ENCODE data around the gene NCR2. TPM values are rescaled to one million over a fixed set of nuclear protein-coding genes. Genes with fewer than 3 reads are reported as not detected.

The NCR2 gene
- total and polyA plus RNA-seq, 2 of the 13 experiments (the other 11 are each of a cell fraction or from before 2014, with no cell fraction given): not detected

DNA sequence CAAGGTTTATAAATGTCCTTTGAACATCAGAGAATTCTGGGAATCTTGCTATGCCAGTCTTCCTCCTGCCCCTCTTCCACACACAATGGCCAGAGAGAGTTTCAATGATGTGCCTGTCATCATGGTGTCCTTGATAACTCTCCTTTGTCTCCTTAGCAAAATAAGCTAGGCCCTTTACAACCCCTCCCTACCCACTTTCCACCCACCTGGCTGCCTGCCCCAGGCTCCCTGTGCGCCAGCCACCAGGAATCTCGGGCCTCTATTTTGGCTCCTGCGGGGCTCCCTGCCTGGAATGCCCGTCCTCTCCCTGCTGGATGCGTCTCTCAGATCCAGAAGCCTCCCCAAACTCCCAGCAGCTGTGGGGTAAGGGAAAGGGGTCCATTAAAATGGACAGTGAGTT lies 60.9 kb downstream of the NCR2 start:
- CTCF ChIA-PET (ENCODE audit: low intra/inter-chr PET ratio, low total read pairs): no interaction called here

More for the DNA sequence above, 60.9 kb downstream of the NCR2 start:
- H3K9ac ChIP-seq (ENCODE audit: insufficient read depth, low read depth, low read length): no peak overlapping the region
- H3K27ac ChIP-seq (ENCODE audit: extremely low read length, insufficient read depth, low read length): no peak overlapping the region
- TF ChIP-seq ZNF343 (CRISPR knock-in tag; IDR thresholded peaks at IDR 0.05) (no peak), CREM (IDR thresholded peaks at IDR 0.05) (no peak), CREM (CRISPR knock-in tag; IDR thresholded peaks at IDR 0.05) (no peak), ZNF724P (CRISPR knock-in tag; IDR thresholded peaks at IDR 0.05; ENCODE audit: borderline replicate concordance) (no peak), MBNL3 (CRISPR knock-in tag; conservative IDR thresholded peaks at IDR 0.05) (no peak), FOXC1 (CRISPR knock-in tag; IDR thresholded peaks at IDR 0.05; ENCODE audit: borderline replicate concordance) (no peak), KLF11 (CRISPR knock-in tag; IDR thresholded peaks at IDR 0.05) (no peak), ARNT2 (CRISPR knock-in tag; IDR thresholded peaks at IDR 0.05; ENCODE audit: low read depth) (no peak), SNAPC2 (CRISPR knock-in tag; IDR thresholded peaks at IDR 0.05) (no peak), IKZF1 (IDR thresholded peaks at IDR 0.05) (no peak), FIP1L1 (IDR thresholded peaks at IDR 0.05; ENCODE audit: borderline replicate concordance, insufficient read depth, low read depth, low read length) (no peak), HNRNPK (IDR thresholded peaks at IDR 0.05; ENCODE audit: low read depth, low read length, poor library complexity, severe bottlenecking) (no peak), DNMT3B (CRISPR knock-in tag; conservative IDR thresholded peaks at IDR 0.05) (no peak), NPAS2 (CRISPR knock-in tag; IDR thresholded peaks at IDR 0.05; ENCODE audit: borderline replicate concordance) (no peak), JUND (CRISPR knock-in tag; IDR thresholded peaks at IDR 0.05) (no peak), ZBTB38 (CRISPR knock-in tag; IDR thresholded peaks at IDR 0.05) (no peak), ZMYM2 (CRISPR knock-in tag; IDR thresholded peaks at IDR 0.05) (no peak)
- TF ChIP-seq, protein P1, sequence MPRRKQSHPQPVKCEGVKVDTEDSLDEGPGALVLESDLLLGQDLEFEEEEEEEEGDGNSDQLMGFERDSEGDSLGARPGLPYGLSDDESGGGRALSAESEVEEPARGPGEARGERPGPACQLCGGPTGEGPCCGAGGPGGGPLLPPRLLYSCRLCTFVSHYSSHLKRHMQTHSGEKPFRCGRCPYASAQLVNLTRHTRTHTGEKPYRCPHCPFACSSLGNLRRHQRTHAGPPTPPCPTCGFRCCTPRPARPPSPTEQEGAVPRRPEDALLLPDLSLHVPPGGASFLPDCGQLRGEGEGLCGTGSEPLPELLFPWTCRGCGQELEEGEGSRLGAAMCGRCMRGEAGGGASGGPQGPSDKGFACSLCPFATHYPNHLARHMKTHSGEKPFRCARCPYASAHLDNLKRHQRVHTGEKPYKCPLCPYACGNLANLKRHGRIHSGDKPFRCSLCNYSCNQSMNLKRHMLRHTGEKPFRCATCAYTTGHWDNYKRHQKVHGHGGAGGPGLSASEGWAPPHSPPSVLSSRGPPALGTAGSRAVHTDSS (CRISPR knock-in tag; conservative IDR thresholded peaks at IDR 0.05): no peak
- TF ChIP-seq, protein P2, sequence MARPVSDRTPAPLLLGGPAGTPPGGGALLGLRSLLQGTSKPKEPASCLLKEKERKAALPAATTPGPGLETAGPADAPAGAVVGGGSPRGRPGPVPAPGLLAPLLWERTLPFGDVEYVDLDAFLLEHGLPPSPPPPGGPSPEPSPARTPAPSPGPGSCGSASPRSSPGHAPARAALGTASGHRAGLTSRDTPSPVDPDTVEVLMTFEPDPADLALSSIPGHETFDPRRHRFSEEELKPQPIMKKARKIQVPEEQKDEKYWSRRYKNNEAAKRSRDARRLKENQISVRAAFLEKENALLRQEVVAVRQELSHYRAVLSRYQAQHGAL (CRISPR knock-in tag; IDR thresholded peaks at IDR 0.05; ENCODE audit: not compliant biosample characterization): no peak
- peaks cover 0 to 17% of the 10 kb centered on the region in 2 experiments; a peak in 4 of 5 replicates for H3K27me3 ChIP-seq (ENCODE audit: control insufficient read depth in 1 of 2, insufficient read depth in 2 of 2, low read length in 2 of 2)
- no peak for DNase-seq (ENCODE audit: low spot score)
- ATAC-seq: no peak
- intact Hi-C loops (cut with micrococcal nuclease; ENCODE audit: unreplicated experiment): no loop called here
- no peak overlapping the region for H3K4me2 ChIP-seq (ENCODE audit: low read depth, low read length)
- no TSS peak for BruUV-seq (replicated peaks)
- WGBS (ENCODE audit: low lambda C conversion rate): 19% methylated on average over 5 of the region's 5 CpGs
- no peaks in the 10 kb centered on the region for H3K36me3 ChIP-seq (replicated peaks in 1 of 2; ENCODE audit: control insufficient read depth in 1 of 2, insufficient read depth in 2 of 2, low read length in 2 of 2)
- FAIRE-seq: no peak
- H4K20me1 ChIP-seq (ENCODE audit: insufficient read depth, low read length): no peaks in the 10 kb centered on the region
- no peaks in the 10 kb centered on the region for H3K4me1 ChIP-seq (ENCODE audit: insufficient read depth, low read length)
- no peak overlapping the region for H3K4me3 ChIP-seq (replicated peaks in 1 of 3; ENCODE audit: insufficient read depth in 1 of 3, low read depth in 2 of 3, low read length in 3 of 3)
- peaks cover 15% of the 10 kb centered on the region for H3K9me3 ChIP-seq (ENCODE audit: low read length)
- H2AFZ ChIP-seq (ENCODE audit: low read length): no peak overlapping the region
- no peaks in the 10 kb centered on the region for H3K79me2 ChIP-seq (ENCODE audit: insufficient read depth, low read length)
- in situ Hi-C loops (cut with HindIII; ENCODE audit: extremely low pct_ligation_motif_present, low pct_unique_long_range_greater_than_20kb): no loop called here
- POLR2A ChIA-PET: no interaction called here

All from HepG2 (cell line).